Renal cortical epithelial cell (primary cell): Measurements from ENCODE around the gene SSBP3. TPM values are rescaled to one million over a fixed set of nuclear protein-coding genes. Genes with fewer than 3 reads are reported as not detected.
A peak's percentile ranks its signal among the peaks of the same experiment; 100 is the strongest.

Experiments
- DNase-seq: peaks from one replicate; pipeline ENCODE4 v3.0.0-alpha.2; 2011; ENCODE audit warnings: low read depth
- total RNA-seq: library from RNA; depleted of rRNA; stranded (reverse); fragments of >200 nt; gene quantifications from 2 replicates; pipeline ENCODE4 v1.2.3, GENCODE V29; 2014

The SSBP3 gene
- total RNA-seq, 1 donor from 2014 or later: 9.0 TPM

- no peak for DNase-seq
These were observed 121.2 kb downstream of the SSBP3 start for GRCh38 chr1:54284781-54285529.

DNA sequence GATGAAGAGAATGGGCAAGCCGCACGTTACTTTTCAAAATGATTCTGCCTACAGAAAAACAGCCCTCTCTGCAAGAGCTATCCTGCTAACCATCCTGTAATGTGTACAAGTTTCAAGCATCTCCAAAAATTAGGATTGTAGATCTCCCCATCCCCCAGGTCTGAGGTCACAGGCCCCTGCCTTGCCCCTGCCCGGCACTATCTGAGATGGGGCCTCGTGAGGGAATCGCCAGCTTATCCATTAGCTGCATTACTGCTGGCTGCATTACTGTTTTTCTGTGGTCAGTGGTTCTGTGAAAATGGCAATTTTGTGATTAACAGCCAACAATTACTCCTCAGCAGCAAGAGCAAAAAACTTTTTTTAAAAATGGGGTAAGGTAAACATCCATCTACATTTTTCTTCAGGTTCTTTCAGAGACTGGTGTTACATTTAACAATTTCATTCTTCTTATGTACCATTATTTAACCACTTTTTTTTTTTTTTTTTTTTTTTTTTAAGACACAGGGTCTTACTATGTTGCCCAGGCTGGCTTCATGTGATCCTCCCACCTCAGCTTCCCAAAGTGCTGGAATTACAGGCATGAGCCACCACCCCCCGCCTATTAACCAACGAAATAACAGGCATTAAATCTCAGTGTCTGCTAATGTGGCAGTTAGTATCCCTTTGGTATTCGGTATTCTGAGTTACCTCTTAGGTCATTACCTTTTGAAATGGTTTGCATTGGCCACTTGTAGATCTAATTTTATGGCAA is 122.4 kb downstream of the SSBP3 start:
- no peak for DNase-seq

DNA sequence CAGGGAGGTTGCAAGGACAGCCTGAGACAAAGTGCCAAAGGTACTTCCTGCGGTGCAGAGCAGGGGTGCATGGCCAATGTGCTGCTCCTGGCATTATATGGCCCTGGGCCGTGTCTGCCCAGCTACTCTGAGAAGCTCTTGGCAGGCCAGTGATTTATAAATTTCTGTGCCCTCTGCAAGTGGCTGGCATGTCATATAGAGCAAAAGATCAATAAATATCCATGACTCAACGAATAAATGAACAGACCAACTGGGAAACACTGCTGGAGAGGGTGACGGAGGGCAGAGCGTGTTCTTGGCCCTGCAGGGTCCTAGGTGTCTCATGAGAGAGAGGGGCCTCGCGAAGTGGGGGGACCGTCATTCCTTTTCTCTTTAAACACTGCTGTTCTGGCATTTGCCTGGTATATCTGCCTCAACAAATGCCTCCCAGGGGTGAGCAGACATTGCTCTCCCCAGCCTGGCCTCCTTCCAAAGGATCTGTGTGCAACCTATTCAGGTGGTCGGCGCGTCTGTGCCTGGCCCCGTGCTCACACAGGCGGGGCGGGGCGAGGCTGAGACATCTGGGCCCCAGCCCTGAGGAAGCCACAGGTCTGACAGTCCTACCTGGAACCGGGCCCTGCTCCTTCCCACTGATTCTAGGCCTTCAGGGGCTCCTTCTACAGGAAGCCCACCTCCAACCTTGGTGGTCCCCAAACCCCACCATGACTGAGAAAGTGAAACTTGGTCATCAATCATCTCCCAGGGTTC is 123.9 kb downstream of the SSBP3 start:
- no peak for DNase-seq

DNA sequence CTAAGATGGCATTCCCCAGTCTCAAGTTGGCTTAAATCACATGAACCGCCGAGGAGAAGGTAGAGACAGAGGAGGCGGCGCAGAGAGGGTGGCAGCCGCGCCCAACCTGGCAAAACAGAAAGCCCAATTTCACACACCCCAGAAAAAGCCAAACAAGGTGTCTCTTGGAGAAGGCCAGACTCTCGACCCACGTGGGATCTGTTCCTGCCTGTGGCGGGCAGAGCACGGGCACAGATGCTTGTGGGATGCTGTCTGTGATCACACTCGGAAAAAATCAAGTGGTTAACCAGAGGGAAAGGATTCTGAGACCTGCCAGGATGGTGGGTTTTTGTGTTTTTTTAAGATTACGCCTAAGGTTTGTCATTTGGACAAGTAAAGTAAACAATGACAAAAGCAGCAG is 125.5 kb downstream of the SSBP3 start:
- DNase-seq: no peak

DNA sequence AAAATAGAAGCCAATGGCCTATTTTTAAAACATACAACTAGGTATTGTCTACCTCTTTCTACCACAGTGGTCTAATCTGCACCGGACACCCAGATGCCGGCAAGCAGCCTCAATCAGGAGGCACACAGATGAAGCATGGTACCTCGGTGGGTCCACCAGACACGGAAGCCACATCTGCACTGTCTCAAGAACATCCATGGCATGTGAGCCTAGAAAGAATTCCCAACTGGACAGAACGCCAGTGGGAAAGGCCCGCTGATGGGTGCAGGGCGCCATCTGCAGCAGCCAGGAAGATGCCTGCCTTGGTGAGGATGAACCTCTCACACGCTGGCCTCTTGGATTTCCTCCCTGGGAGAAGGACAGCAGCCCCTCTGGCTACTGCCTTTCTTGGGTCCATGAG is 126.7 kb downstream of the SSBP3 start:
- no peak for DNase-seq

DNA sequence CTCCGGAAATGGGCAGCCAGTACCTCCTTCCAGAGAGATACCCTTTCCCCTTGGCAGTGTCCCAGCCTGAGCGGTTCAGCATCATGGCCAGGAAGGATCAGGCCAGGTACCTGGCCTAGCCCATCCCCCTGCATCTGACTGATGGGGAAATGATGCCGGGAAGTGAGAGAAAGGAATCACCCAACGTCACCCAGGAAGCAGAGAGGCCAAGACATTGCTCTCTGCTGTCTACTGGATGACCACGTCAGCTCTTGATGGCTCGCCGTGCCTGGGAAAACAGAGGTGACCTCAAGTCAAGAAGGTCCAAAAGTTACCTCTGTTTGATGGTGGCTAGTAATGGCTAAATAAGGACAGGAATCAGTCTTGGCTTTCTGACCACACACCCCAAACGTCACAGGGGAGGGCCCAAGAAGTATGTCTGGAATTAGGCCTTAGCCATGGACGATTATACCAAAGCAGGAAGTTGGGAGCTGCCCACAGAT is 127.2 kb downstream of the SSBP3 start:
- DNase-seq: peak; percentile 76

- DNase-seq: peak; percentile 69
These were observed 128.5 kb downstream of the SSBP3 start for GRCh38 chr1:54277451-54278341.

- DNase-seq: no peak
These were observed 129.4 kb downstream of the SSBP3 start for GRCh38 chr1:54276617-54277450.

GRCh38 chr1:54275349-54275748 is 130.8 kb downstream of the SSBP3 start:
- no peak for DNase-seq

GRCh38 chr1:54274881-54275280 is 131.3 kb downstream of the SSBP3 start:
- DNase-seq: no peak

DNA sequence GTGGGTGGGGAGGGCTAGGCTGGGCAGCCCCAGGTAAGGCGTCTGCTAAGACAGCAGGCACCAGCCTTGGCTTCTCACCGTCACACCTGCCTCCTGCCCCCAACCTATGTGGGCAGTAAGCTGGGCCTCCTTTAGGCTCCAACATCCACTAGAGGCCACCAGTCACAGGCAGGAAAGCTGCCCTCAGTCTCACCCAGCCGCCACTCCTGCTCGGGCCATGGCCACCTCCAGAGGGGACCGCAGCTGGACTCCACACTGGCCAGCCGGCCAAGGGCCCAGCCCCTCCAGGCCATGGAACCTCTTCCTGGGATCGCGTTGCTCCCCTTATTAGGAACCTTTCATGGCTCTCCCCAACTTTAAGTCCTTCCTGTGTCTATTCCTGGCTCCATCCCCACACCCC is 131.7 kb downstream of the SSBP3 start:
- no peak for DNase-seq

GRCh38 chr1:54273795-54274163 is 132.4 kb downstream of the SSBP3 start:
- no peak for DNase-seq

DNA sequence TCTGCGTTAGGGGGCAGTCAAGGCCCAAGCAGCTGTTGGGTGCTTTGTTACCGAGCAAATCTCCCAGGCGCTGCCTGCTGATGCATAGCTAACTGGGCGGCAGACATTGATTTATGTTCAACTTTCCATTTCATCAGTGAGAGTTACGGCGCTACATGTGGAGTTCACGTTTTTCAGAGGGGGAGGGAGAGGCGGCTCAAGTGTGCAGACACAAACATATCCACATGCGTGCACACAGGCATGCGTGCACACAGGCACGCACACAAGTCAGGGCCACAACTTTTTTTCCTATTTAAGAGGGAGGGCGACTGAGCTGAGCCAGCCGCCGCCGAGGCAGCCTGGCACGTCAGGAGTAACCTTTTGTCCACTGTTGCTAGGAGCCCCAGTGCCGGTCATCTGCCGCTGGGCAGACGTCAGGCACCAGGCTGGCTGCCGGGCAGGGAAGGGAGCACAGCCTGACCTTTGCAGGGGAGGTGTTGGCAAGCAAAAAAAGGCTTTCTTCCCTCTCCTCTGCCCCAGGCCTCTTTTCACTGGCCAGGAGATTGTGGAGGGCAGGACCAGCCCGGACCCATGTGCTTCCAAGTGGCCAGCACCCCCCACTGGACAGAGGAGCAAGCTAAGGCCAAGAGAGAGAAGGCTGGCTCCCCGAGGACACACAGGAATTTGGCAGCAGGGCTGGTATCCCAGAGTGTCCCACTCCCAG is 133.0 kb downstream of the SSBP3 start:
- DNase-seq: peak; percentile 97

GRCh38 chr1:54272772-54273091 is 133.5 kb downstream of the SSBP3 start:
- no peak for DNase-seq

DNA sequence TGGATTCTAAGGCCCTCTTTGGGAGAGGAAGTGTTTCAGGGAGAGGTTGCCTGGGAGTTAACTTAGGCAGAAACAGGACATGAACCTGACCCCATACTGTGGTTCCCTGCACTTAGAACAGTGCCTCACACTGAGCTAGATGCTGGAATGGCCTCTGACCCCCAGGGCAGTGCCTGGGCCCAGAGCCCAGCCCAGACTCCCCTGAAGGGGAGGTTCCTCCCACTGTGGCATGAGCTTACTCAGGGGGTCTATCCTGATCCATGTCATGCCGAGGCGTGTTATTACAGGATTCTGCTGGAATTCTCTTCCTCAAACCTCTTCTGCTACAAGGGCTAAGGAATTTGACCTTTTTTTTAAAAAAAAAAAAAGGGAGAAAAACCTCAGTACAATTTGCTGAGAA is 134.1 kb downstream of the SSBP3 start:
- peak; percentile 52 for DNase-seq

DNA sequence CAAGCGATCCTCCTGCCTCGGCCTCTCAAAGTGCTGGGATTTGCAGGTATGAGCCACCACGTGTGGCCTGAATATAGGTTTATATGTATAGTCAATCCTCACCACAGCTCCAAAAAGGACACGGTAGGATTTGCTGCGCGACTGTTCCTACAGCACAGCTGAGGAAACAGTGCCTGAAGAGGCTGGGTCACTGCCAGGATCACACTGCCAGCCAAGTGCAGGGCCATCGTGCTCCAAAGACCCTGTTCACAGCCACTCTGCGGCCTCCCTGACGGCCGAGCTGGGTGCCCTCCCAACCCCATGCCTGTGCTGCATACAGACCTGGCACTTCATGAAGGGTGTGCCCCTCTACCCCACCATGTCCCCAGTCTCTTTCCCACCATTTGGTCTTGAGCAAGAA is 134.9 kb downstream of the SSBP3 start:
- DNase-seq: no peak

- DNase-seq: no peak
These were observed 135.7 kb downstream of the SSBP3 start for GRCh38 chr1:54270543-54270942.

GRCh38 chr1:54268762-54269297 is 137.4 kb downstream of the SSBP3 start:
- no peak for DNase-seq

DNA sequence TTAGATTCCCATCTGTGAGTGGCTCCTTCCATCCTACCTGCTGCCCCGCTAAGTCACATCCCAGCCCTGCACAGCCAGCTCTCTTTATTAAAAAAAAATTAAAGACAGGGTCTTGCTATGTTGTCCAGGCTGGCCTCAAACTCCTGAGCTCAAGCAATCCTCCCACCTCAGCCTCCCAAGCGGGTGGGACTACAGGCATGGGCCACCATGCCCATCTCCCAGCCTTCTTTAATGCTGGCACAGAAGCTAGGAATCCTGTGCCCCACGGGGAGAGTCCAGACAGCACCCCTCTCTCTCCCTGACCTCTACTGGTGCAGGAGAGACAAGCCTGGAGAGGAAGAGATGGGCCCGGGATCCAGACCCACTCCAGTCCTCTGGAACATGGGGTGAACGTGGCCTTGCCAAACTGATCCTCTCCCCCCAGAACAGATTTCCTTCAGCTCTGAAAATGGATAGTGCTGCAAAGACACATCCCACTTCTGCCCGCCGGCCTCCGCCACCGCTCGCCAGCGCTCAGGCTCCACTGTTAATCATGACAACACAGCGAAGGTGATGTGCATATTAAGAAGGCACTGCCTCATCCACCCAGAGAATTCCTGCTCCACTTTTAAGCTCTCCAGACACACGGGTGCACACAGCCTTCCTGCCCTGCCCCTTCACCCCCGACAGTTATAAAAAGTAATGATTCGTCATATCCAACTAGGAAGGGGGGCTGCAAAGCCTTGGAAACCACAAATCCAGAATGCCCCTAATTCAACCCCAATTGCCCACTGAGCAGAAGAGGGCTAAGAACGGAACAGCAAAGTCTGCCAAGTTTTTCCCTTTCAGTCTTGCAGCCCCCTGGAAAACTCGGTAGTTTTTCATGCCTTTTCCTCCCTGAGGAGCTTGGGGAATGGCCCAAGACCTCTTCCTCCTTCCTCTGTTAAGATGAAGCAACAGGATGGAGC is 138.1 kb downstream of the SSBP3 start:
- no peak for DNase-seq
